Left colon (tissue), 2 donors: ENCODE results near the gene KCNK1. TPM values are rescaled to one million over a fixed set of nuclear protein-coding genes. Genes with fewer than 3 reads are reported as not detected.

Source experiments
- ATAC-seq: fragments of 200-7000 bp; cut with Tn5 transposase; one replicate; pipeline ENCODE4 v1.9.1; 2020; ENCODE audit warnings: mild to moderate bottlenecking, moderate library complexity
- DNase-seq, 2 donors: peaks; one replicate each; pipeline ENCODE4 v3.0.0-alpha.2; 2020
- intact Hi-C, 2 donors: fragments of 100-400 bp; cut with DNase I in 1 of 2; cut with micrococcal nuclease in 1 of 2; formaldehyde crosslinking; loops; one replicate each; pipeline versions ENCODE4 v1.11.2 to v1.14.0; 2022; cut with DNase I, micrococcal nuclease
- long read RNA-seq: library from polyadenylated mRNA; unstranded; transcript quantifications from one replicate; pipeline ENCODE4 v2.0.0, GENCODE V29; 2021
- total RNA-seq, 2 donors: library from RNA; stranded (reverse); fragmentation: NEBNext Ultra II Directional; extraction: Animal tissue kit (Norgen Biotek cat#: 25700); gene quantifications; one replicate each; pipeline ENCODE4 v1.2.1, GENCODE V29; 2021
- donor health status: DM: no; HTN: no; CAD: no.
- donor health status: DM: yes; HTN: yes; CAD: no.

Gene KCNK1
- total RNA-seq, result 10 to 100 TPM; 56.5 to 61.4 TPM
- long read RNA-seq, transcript KCNK1-202 (3 exons, 2,161 nt), result major isoform, 200 of 231 reads
- long read RNA-seq, partial matches to known transcripts, result 6 of 231 reads
- long read RNA-seq, other reads (novel, unspliced or antisense), result 25 of 231 reads

GRCh38 chr1:233613252-233614172, at the start of gene KCNK1:
Gene KCNK1, plus strand, starts transcription at chr1:233614106. Its CDS starts 66 bp downstream, at chr1:233614172.
- DNase-seq (peak; percentile 87 to 88), ATAC-seq (peak; percentile 79)
- intact Hi-C loops, result no loop called here

- DNase-seq (no peak), ATAC-seq (no peak)
- intact Hi-C loops, result no loop called here
Measured at GRCh38 chr1:233565313-233565712, 48.6 kb upstream of the KCNK1 start.

GRCh38 chr1:233566886-233567285, 47.0 kb upstream of the KCNK1 start:
- DNase-seq, result no peak
- intact Hi-C loops, result no loop called here
- ATAC-seq, result no peak

GRCh38 chr1:233569636-233570035, 44.3 kb upstream of the KCNK1 start:
- intact Hi-C loops, result no loop called here
- DNase-seq, result no peak

GRCh38 chr1:233570216-233570615, 43.7 kb upstream of the KCNK1 start:
- ATAC-seq, result no peak
- DNase-seq, result no peak

More at GRCh38 chr1:233569636-233570035, 44.3 kb upstream of the KCNK1 start:
- ATAC-seq, result no peak

GRCh38 chr1:233570706-233571105, 43.2 kb upstream of the KCNK1 start:
- DNase-seq (no peak), ATAC-seq (no peak)
- intact Hi-C loops, result no loop called here

More at GRCh38 chr1:233570216-233570615, 43.7 kb upstream of the KCNK1 start:
- intact Hi-C loops, result no loop called here

GRCh38 chr1:233572896-233573295, 41.0 kb upstream of the KCNK1 start:
- DNase-seq, result no peak
- intact Hi-C loops, result no loop called here
- ATAC-seq, result no peak

GRCh38 chr1:233575450-233575849, 38.5 kb upstream of the KCNK1 start:
- intact Hi-C loops, result no loop called here
- ATAC-seq (no peak), DNase-seq (no peak)

- intact Hi-C loops, result no loop called here
- ATAC-seq (no peak), DNase-seq (no peak)
Measured at GRCh38 chr1:233582439-233582838, 31.5 kb upstream of the KCNK1 start.

- ATAC-seq, result no peak
- intact Hi-C loops, result no loop called here
- DNase-seq, result no peak
Measured at GRCh38 chr1:233584376-233584775, 29.5 kb upstream of the KCNK1 start.

GRCh38 chr1:233584931-233585330, 29.0 kb upstream of the KCNK1 start:
- ATAC-seq (no peak), DNase-seq (no peak)
- intact Hi-C loops, result no loop called here

GRCh38 chr1:233586301-233586700, 27.6 kb upstream of the KCNK1 start:
- no peak for DNase-seq
- no peak for ATAC-seq
- intact Hi-C loops, result no loop called here

- DNase-seq (no peak), ATAC-seq (no peak)
- intact Hi-C loops, result no loop called here
Measured at GRCh38 chr1:233587196-233587595, 26.7 kb upstream of the KCNK1 start.

- ATAC-seq (no peak), DNase-seq (no peak)
- intact Hi-C loops, result no loop called here
Measured at GRCh38 chr1:233587958-233588799, 25.7 kb upstream of the KCNK1 start.

GRCh38 chr1:233597489-233597901, 16.4 kb upstream of the KCNK1 start:
- ATAC-seq (no peak), DNase-seq (no peak)
- intact Hi-C loops, result no loop called here

GRCh38 chr1:233598891-233599541, 14.9 kb upstream of the KCNK1 start:
- no peak for ATAC-seq
- DNase-seq, result no peak
- intact Hi-C loops, result no loop called here

- intact Hi-C loops, result no loop called here
- no peak for ATAC-seq
Measured at GRCh38 chr1:233599542-233600073, 14.3 kb upstream of the KCNK1 start.

GRCh38 chr1:233600488-233600887, 13.4 kb upstream of the KCNK1 start:
- ATAC-seq (no peak), DNase-seq (no peak)

More at GRCh38 chr1:233599542-233600073, 14.3 kb upstream of the KCNK1 start:
- DNase-seq, result no peak

GRCh38 chr1:233603478-233603877, 10.4 kb upstream of the KCNK1 start:
- intact Hi-C loops, result no loop called here
- ATAC-seq (no peak), DNase-seq (no peak)

More at GRCh38 chr1:233600488-233600887, 13.4 kb upstream of the KCNK1 start:
- intact Hi-C loops, result no loop called here
